Fibroblast of skin of back (primary cell): ENCODE measurements around the gene FHIT.
"Not testable (repeated sequence)": the region's sequence is repeated elsewhere in the genome, so short reads cannot be mapped to it uniquely, and the experiment has no call there.

Experiments used
- DNase-seq: peaks from one replicate; pipeline ENCODE4 v3.0.0-alpha.2; 2013

The FHIT gene

GRCh38 chr3:60987191-60987590, 264.1 kb downstream of the FHIT start:
- not testable (repeated sequence) for DNase-seq

GRCh38 chr3:60986552-60986951, 264.7 kb downstream of the FHIT start:
- DNase-seq: no peak

GRCh38 chr3:60983906-60984305, 267.3 kb downstream of the FHIT start:
- no peak for DNase-seq

GRCh38 chr3:60980342-60980692, 270.9 kb downstream of the FHIT start:
- DNase-seq: no peak

- DNase-seq: peak; percentile 92
Measured at GRCh38 chr3:60979461-60980341, 271.6 kb downstream of the FHIT start.

GRCh38 chr3:60973321-60973720, 277.9 kb downstream of the FHIT start:
- DNase-seq: peak; percentile 68

GRCh38 chr3:60972599-60972998, 278.7 kb downstream of the FHIT start:
- no peak for DNase-seq

GRCh38 chr3:60970850-60971249, 280.4 kb downstream of the FHIT start:
- no peak for DNase-seq

- DNase-seq: no peak
Measured at GRCh38 chr3:60967141-60967540, 284.1 kb downstream of the FHIT start.

GRCh38 chr3:60957541-60957940, 293.7 kb downstream of the FHIT start:
- no peak for DNase-seq

GRCh38 chr3:60956729-60957128, 294.5 kb downstream of the FHIT start:
- DNase-seq: no peak

GRCh38 chr3:60955034-60955433, 296.2 kb downstream of the FHIT start:
- no peak for DNase-seq

GRCh38 chr3:60954048-60954447, 297.2 kb downstream of the FHIT start:
- DNase-seq: peak; percentile 50

- DNase-seq: peak; percentile 59
Measured at GRCh38 chr3:60953351-60953750, 297.9 kb downstream of the FHIT start.

GRCh38 chr3:60952055-60952454, 299.2 kb downstream of the FHIT start:
- DNase-seq: no peak

- DNase-seq: no peak
Measured at GRCh38 chr3:60949146-60949545, 302.1 kb downstream of the FHIT start.

GRCh38 chr3:60948488-60948887, 302.8 kb downstream of the FHIT start:
- peak; percentile 46 for DNase-seq

GRCh38 chr3:60935709-60936108, 315.5 kb downstream of the FHIT start:
- DNase-seq: peak; percentile 92

- DNase-seq: no peak
Measured at GRCh38 chr3:60933824-60934223, 317.4 kb downstream of the FHIT start.

GRCh38 chr3:60932643-60933042, 318.6 kb downstream of the FHIT start:
- DNase-seq: peak; percentile 36

- DNase-seq: no peak
Measured at GRCh38 chr3:60932170-60932569, 319.1 kb downstream of the FHIT start.

GRCh38 chr3:60931452-60931851, 319.8 kb downstream of the FHIT start:
- DNase-seq: no peak

- no peak for DNase-seq
Measured at GRCh38 chr3:60920519-60920918, 330.7 kb downstream of the FHIT start.

- peak; percentile 25 for DNase-seq
Measured at GRCh38 chr3:60919296-60919695, 332.0 kb downstream of the FHIT start.

- no peak for DNase-seq
Measured at GRCh38 chr3:60917141-60917540, 334.1 kb downstream of the FHIT start.
